ENCODE results near the gene CCDC171. TPM values are rescaled to one million over a fixed set of nuclear protein-coding genes. Genes with fewer than 3 reads are reported as not detected.

The CCDC171 gene
- total and polyA plus RNA-seq, 2 experiments from 2014 or later: 4.4 to 5.1 TPM

DNA sequence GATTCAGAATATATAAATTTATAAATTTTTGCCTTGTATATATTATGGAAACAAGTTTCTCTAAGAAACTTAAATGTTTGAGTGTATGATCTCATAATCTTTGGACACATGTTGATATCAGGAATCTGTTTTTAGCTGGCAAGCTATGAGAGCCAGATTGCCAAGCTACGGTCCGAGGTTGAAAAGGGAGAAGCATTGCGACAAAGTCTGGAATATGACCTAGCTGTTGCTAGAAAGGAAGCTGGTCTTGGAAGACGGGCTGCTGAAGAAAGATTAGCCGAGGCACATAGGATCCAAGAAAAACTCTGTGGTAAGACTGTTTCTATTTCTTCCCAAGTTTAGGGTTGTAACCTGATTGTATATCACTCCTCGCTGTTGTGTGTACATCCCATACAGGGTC lies 25.9 kb downstream of the CCDC171 start:
- Mint-ChIP-seq H3K4me1 (no peaks in the 10 kb centered on the region), H3K27ac (no peak overlapping the region), H3K27me3 (ENCODE audit: insufficient read depth, low read depth, poor library complexity) (peaks cover 1% of the 10 kb centered on the region), H3K4me3 (no peak overlapping the region), H3K9me3 (peaks cover 10% of the 10 kb centered on the region; the same call in 2 of the 3 replicates), H3K36me3 (ENCODE audit: low read depth) (peaks cover 8% of the 10 kb centered on the region)
- TF ChIP-seq REST (IDR thresholded peaks at IDR 0.05; ENCODE audit: unreplicated experiment): no peak
- no peak for TF ChIP-seq ZNF331 (CRISPR knock-in tag; IDR thresholded peaks at IDR 0.05; ENCODE audit: low read depth)
- no peak for TF ChIP-seq POLR2AphosphoS5 (IDR thresholded peaks at IDR 0.05; ENCODE audit: low read depth)
- no peak for TF ChIP-seq ETS1 (IDR thresholded peaks at IDR 0.05)
- TF ChIP-seq, protein P1, sequence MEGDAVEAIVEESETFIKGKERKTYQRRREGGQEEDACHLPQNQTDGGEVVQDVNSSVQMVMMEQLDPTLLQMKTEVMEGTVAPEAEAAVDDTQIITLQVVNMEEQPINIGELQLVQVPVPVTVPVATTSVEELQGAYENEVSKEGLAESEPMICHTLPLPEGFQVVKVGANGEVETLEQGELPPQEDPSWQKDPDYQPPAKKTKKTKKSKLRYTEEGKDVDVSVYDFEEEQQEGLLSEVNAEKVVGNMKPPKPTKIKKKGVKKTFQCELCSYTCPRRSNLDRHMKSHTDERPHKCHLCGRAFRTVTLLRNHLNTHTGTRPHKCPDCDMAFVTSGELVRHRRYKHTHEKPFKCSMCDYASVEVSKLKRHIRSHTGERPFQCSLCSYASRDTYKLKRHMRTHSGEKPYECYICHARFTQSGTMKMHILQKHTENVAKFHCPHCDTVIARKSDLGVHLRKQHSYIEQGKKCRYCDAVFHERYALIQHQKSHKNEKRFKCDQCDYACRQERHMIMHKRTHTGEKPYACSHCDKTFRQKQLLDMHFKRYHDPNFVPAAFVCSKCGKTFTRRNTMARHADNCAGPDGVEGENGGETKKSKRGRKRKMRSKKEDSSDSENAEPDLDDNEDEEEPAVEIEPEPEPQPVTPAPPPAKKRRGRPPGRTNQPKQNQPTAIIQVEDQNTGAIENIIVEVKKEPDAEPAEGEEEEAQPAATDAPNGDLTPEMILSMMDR (conservative IDR thresholded peaks at IDR 0.05; ENCODE audit: low read depth in 2 of 2): no peak
- TF ChIP-seq ZNF114 (CRISPR knock-in tag; IDR thresholded peaks at IDR 0.05): no peak
- no peak for TF ChIP-seq STAT1 (IDR thresholded peaks at IDR 0.05; ENCODE audit: unreplicated experiment)
- TF ChIP-seq, protein P2, sequence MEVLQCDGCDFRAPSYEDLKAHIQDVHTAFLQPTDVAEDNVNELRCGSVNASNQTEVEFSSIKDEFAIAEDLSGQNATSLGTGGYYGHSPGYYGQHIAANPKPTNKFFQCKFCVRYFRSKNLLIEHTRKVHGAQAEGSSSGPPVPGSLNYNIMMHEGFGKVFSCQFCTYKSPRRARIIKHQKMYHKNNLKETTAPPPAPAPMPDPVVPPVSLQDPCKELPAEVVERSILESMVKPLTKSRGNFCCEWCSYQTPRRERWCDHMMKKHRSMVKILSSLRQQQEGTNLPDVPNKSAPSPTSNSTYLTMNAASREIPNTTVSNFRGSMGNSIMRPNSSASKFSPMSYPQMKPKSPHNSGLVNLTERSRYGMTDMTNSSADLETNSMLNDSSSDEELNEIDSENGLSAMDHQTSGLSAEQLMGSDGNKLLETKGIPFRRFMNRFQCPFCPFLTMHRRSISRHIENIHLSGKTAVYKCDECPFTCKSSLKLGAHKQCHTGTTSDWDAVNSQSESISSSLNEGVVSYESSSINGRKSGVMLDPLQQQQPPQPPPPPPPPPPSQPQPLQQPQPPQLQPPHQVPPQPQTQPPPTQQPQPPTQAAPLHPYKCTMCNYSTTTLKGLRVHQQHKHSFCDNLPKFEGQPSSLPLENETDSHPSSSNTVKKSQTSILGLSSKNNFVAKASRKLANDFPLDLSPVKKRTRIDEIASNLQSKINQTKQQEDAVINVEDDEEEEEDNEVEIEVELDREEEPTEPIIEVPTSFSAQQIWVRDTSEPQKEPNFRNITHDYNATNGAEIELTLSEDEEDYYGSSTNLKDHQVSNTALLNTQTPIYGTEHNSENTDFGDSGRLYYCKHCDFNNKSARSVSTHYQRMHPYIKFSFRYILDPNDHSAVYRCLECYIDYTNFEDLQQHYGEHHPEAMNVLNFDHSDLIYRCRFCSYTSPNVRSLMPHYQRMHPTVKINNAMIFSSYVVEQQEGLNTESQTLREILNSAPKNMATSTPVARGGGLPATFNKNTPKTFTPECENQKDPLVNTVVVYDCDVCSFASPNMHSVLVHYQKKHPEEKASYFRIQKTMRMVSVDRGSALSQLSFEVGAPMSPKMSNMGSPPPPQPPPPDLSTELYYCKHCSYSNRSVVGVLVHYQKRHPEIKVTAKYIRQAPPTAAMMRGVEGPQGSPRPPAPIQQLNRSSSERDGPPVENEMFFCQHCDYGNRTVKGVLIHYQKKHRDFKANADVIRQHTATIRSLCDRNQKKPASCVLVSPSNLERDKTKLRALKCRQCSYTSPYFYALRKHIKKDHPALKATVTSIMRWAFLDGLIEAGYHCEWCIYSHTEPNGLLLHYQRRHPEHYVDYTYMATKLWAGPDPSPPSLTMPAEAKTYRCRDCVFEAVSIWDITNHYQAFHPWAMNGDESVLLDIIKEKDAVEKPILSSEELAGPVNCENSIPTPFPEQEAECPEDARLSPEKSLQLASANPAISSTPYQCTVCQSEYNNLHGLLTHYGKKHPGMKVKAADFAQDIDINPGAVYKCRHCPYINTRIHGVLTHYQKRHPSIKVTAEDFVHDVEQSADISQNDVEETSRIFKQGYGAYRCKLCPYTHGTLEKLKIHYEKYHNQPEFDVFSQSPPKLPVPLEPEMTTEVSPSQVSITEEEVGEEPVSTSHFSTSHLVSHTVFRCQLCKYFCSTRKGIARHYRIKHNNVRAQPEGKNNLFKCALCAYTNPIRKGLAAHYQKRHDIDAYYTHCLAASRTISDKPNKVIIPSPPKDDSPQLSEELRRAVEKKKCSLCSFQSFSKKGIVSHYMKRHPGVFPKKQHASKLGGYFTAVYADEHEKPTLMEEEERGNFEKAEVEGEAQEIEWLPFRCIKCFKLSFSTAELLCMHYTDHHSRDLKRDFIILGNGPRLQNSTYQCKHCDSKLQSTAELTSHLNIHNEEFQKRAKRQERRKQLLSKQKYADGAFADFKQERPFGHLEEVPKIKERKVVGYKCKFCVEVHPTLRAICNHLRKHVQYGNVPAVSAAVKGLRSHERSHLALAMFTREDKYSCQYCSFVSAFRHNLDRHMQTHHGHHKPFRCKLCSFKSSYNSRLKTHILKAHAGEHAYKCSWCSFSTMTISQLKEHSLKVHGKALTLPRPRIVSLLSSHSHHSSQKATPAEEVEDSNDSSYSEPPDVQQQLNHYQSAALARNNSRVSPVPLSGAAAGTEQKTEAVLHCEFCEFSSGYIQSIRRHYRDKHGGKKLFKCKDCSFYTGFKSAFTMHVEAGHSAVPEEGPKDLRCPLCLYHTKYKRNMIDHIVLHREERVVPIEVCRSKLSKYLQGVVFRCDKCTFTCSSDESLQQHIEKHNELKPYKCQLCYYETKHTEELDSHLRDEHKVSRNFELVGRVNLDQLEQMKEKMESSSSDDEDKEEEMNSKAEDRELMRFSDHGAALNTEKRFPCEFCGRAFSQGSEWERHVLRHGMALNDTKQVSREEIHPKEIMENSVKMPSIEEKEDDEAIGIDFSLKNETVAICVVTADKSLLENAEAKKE (CRISPR knock-in tag; IDR thresholded peaks at IDR 0.05): no peak
- no peaks in the 10 kb centered on the region for H3K27me3 ChIP-seq (ENCODE audit: insufficient read depth)
- H3K9me2 ChIP-seq (ENCODE audit: insufficient read depth): no peaks in the 10 kb centered on the region
- no peaks in the 10 kb centered on the region for H3F3A ChIP-seq (replicated peaks; ENCODE audit: low read depth)
- no peak overlapping the region for H2AFZ ChIP-seq
- no peak overlapping the region for H3K4me3 ChIP-seq
- H3K27ac ChIP-seq (ENCODE audit: low read depth): no peak overlapping the region
- ATAC-seq: no peak
- no peaks in the 10 kb centered on the region for H4K20me1 ChIP-seq (replicated peaks; ENCODE audit: insufficient read depth)
- H3K4me2 ChIP-seq: no peak overlapping the region
- DNase-seq (ENCODE audit: low spot score): no peak
- no peaks in the 10 kb centered on the region for H3K4me1 ChIP-seq (ENCODE audit: insufficient read depth)
- no peaks in the 10 kb centered on the region for H3K79me2 ChIP-seq (replicated peaks; ENCODE audit: insufficient read depth)
- no peaks in the 10 kb centered on the region for H3K36me3 ChIP-seq (ENCODE audit: insufficient read depth)

Measured in GM23338 (cell line).